Astrocyte (in vitro differentiated cells and primary cell): ENCODE measurements around the gene OR13C9.
"Not testable (repeated sequence)": the region's sequence is repeated elsewhere in the genome, so short reads cannot be mapped to it uniquely, and the experiment has no call there.

Experiments used
- CTCF ChIP-seq: IDR thresholded peaks from 2 replicates; pipeline ENCODE4 v1.5.1; 2011; ENCODE audit warnings: low read depth, mild to moderate bottlenecking, inconsistent platforms, low read length, moderate library complexity; ENCODE audit not compliant: insufficient read depth
- EZH2 ChIP-seq: IDR thresholded peaks from 2 replicates; pipeline ENCODE4 v1.6.1; 2012; ENCODE audit warnings: mild to moderate bottlenecking, low read length, inconsistent platforms; ENCODE audit not compliant: insufficient read depth

- TF ChIP-seq CTCF, EZH2: not testable (repeated sequence)
These were observed 12.5 kb downstream of the OR13C9 start, which contains the start of gene OR13C2 for GRCh38 chr9:104605527-104605926.
